ENCODE data around the gene DIDO1.
A peak's percentile ranks its signal among the peaks of the same experiment; 100 is the strongest.

Gene DIDO1

DNA sequence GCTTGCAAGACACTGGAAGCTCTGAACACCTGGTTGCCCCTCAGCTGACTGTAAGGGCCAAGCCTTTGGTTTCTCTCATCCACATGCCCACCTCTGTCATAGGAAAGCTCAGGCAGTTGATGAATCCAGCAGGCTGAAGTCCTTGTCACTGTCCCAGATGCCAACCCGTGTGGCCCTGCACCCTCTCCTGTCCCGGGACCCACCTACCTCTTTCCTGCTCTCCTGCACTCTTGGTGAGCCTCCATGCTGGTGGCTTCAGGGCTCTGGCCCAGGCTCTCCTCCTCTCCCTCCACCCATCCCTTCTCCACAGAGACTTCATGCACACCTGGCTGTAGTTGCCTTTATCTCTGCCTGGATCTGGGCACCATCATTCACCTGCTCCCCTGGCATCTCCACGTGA is 7.7 kb upstream of the DIDO1 start:
- H3K4me3 ChIP-seq (ENCODE audit: low read depth, low read length) = no peak overlapping the region
- TF ChIP-seq, protein P1, sequence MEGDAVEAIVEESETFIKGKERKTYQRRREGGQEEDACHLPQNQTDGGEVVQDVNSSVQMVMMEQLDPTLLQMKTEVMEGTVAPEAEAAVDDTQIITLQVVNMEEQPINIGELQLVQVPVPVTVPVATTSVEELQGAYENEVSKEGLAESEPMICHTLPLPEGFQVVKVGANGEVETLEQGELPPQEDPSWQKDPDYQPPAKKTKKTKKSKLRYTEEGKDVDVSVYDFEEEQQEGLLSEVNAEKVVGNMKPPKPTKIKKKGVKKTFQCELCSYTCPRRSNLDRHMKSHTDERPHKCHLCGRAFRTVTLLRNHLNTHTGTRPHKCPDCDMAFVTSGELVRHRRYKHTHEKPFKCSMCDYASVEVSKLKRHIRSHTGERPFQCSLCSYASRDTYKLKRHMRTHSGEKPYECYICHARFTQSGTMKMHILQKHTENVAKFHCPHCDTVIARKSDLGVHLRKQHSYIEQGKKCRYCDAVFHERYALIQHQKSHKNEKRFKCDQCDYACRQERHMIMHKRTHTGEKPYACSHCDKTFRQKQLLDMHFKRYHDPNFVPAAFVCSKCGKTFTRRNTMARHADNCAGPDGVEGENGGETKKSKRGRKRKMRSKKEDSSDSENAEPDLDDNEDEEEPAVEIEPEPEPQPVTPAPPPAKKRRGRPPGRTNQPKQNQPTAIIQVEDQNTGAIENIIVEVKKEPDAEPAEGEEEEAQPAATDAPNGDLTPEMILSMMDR (IDR thresholded peaks at IDR 0.05; ENCODE audit: low read depth, low read length) = no peak

- H3K4me3 ChIP-seq (ENCODE audit: low read depth, low read length) = no peak overlapping the region
- TF ChIP-seq, protein P1 (IDR thresholded peaks at IDR 0.05; ENCODE audit: low read depth, low read length) = no peak
These were observed 5.2 kb upstream of the DIDO1 start for GRCh38 chr20:62931464-62931863.

DNA sequence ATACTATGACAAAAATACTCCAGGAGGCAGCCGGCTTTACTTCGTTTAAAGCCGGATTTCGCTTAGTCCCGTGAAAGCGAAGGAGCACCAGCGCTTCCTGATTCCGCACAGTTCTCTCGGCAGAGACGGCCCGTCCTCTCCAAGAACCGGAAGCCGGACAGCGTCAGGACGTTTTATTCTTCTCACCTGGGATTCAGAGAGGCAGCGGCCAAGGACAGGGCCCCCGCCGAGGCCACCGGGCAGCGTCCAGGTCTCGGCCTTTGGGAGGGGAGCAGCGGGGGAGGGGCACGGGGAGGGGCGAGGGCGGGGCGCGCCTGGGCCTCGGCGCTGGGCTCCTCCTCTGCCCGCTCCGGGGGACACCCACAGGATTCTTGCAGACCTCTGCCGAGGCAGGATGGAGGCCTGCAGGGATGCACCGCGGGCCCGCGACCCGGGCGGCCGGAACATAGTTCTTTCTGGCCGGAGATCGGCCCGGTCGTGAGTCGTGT is 2.8 kb upstream of the DIDO1 start:
- peak overlapping the region; percentile 51 for H3K4me3 ChIP-seq (ENCODE audit: low read depth, low read length)
- TF ChIP-seq, protein P1 (IDR thresholded peaks at IDR 0.05; ENCODE audit: low read depth, low read length) = no peak

- TF ChIP-seq, protein P1 (IDR thresholded peaks at IDR 0.05; ENCODE audit: low read depth, low read length) = no peak
- H3K4me3 ChIP-seq (ENCODE audit: low read depth, low read length) = peak overlapping the region; percentile 51
These were observed 2.1 kb upstream of the DIDO1 start for GRCh38 chr20:62928246-62928939.

- TF ChIP-seq, protein P1 (IDR thresholded peaks at IDR 0.05; ENCODE audit: low read depth, low read length) = no peak
- peak overlapping the region; percentile 91 for H3K4me3 ChIP-seq (ENCODE audit: low read depth, low read length)
These were observed 912 bp upstream of the DIDO1 start for GRCh38 chr20:62927128-62927705.

GRCh38 chr20:62925420-62926228 is 681 bp downstream of the DIDO1 start:
- TF ChIP-seq, protein P1 (IDR thresholded peaks at IDR 0.05; ENCODE audit: low read depth, low read length) = no peak
- peak overlapping the region; percentile 91 for H3K4me3 ChIP-seq (ENCODE audit: low read depth, low read length)

- H3K4me3 ChIP-seq (ENCODE audit: low read depth, low read length) = peak overlapping the region; percentile 91
- TF ChIP-seq, protein P1 (IDR thresholded peaks at IDR 0.05; ENCODE audit: low read depth, low read length) = no peak
These were observed 1.3 kb downstream of the DIDO1 start for GRCh38 chr20:62925076-62925419.
